BE2C (cell line): ENCODE data around the gene ADPRH.
A peak's percentile ranks its signal among the peaks of the same experiment; 100 is the strongest.
"Not testable (repeated sequence)": the region's sequence is repeated elsewhere in the genome, so short reads cannot be mapped to it uniquely, and the experiment has no call there.

Experiments used
- DNase-seq: peaks from one replicate; pipeline ENCODE4 v3.0.0-alpha.2; 2020
- H3K27me3 ChIP-seq: fragments of 250-450 bp; sonication (Bioruptor Pico); 2 replicates; pipeline ENCODE4 v1.5.1; 2020; ENCODE audit warnings: mild to moderate bottlenecking
- H3K36me3 ChIP-seq: fragments of 250-450 bp; sonication (Bioruptor Pico); 2 replicates; pipeline ENCODE4 v1.5.1; 2020; ENCODE audit warnings: mild to moderate bottlenecking
- H3K4me1 ChIP-seq: fragments of 250-450 bp; sonication (Bioruptor Pico); 2 replicates; pipeline ENCODE4 v1.5.1; 2020
- H3K4me3 ChIP-seq: 2 replicates; pipeline ENCODE4 v1.5.1; 2011; ENCODE audit warnings: low read depth, low read length
- H3K9me3 ChIP-seq: fragments of 250-450 bp; sonication (Bioruptor Pico); 2 replicates; pipeline ENCODE4 v1.5.1; 2020
- CTCF ChIP-seq: IDR thresholded peaks from 2 replicates; pipeline ENCODE4 v1.5.1; 2012; ENCODE audit warnings: mild to moderate bottlenecking, low read depth, low read length

ADPRH gene

GRCh38 chr3:119550192-119550910 lies 28.9 kb upstream of the ADPRH start:
- TF ChIP-seq CTCF, result no peak
- Histone ChIP-seq H3K4me1 (no peaks in the 10 kb centered on the region; the same call in 1 of the 2 replicates), H3K27me3 (no peaks in the 10 kb centered on the region), H3K36me3 (no peaks in the 10 kb centered on the region), H3K4me3 (no peak overlapping the region), H3K9me3 (peaks cover 2% of the 10 kb centered on the region; the same call in 1 of the 2 replicates)
- no peak for DNase-seq

DNA sequence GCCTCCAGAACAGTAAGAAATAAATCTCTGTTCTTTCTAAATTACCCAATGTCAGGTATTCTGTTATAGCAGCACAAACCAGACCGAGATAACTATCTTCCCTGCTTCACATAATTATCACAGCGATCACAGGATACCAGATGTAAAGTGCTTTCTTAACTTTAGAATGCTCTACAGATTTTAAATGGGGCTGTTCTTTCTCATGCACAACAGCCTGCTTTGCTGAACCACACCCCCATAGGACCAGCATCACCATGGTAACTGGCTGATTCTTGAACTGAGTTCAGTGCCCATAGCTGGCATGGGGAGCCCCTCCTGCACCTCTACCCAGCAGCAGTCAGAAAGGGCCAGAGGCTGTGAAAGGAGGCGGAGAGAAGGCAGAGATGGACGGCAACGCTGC lies 27.7 kb upstream of the ADPRH start:
- TF ChIP-seq CTCF, result no peak
- Histone ChIP-seq H3K27me3 (no peaks in the 10 kb centered on the region), H3K4me3 (no peak overlapping the region), H3K36me3 (no peaks in the 10 kb centered on the region), H3K4me1 (no peaks in the 10 kb centered on the region; the same call in 1 of the 2 replicates), H3K9me3 (peaks cover 2% of the 10 kb centered on the region; the same call in 1 of the 2 replicates)
- DNase-seq, result peak; percentile 26

- not testable (repeated sequence) for DNase-seq, H3K4me3 ChIP-seq, H3K36me3 ChIP-seq, H3K4me1 ChIP-seq, H3K27me3 ChIP-seq, H3K9me3 ChIP-seq
These were observed 26.4 kb upstream of the ADPRH start for GRCh38 chr3:119552928-119553327.

GRCh38 chr3:119553823-119554415 lies 25.4 kb upstream of the ADPRH start:
- no peak for TF ChIP-seq CTCF
- Histone ChIP-seq H3K27me3 (no peaks in the 10 kb centered on the region), H3K9me3 (peaks cover 2% of the 10 kb centered on the region; the same call in 1 of the 2 replicates), H3K4me3 (no peak overlapping the region), H3K36me3 (no peaks in the 10 kb centered on the region), H3K4me1 (no peaks in the 10 kb centered on the region; the same call in 1 of the 2 replicates)
- DNase-seq, result no peak

DNA sequence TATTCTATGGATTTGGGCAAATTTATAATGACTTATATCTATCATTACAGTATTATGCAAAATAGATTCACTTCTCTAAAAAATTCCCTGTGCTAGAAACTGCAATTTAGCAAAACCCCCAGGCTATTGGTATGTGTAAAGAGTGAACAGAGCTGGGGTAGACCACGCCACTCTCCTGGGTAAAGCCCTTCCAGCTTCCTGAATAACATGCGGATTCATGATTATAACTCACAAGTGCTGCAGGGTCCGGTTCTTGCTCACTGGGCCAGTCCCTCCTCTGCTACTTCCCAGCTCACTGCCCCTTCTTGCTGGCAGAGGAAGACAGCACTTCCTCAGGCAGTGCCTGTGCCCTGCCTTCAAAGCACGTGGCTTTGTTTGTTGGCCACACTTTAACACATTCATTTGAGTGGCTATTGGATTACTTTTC lies 24.0 kb upstream of the ADPRH start:
- no peaks in the 10 kb centered on the region; the same call in 1 of the 2 replicates for H3K4me1 ChIP-seq
- TF ChIP-seq CTCF, result no peak
- no peak for DNase-seq

GRCh38 chr3:119555929-119556328 lies 23.4 kb upstream of the ADPRH start:
- H3K27me3 ChIP-seq, result no peaks in the 10 kb centered on the region
- no peak overlapping the region for H3K4me3 ChIP-seq
- no peak for DNase-seq
- no peak for TF ChIP-seq CTCF
- H3K36me3 ChIP-seq, result no peaks in the 10 kb centered on the region
- peaks cover under 1% of the 10 kb centered on the region; the same call in 1 of the 2 replicates for H3K9me3 ChIP-seq
- H3K4me1 ChIP-seq, result no peaks in the 10 kb centered on the region; the same call in 1 of the 2 replicates

More for the DNA sequence above, 24.0 kb upstream of the ADPRH start:
- Histone ChIP-seq H3K9me3 (peaks cover 2% of the 10 kb centered on the region; the same call in 1 of the 2 replicates), H3K4me3 (no peak overlapping the region), H3K36me3 (no peaks in the 10 kb centered on the region), H3K27me3 (no peaks in the 10 kb centered on the region)
